Right ventricle myocardium superior (tissue), 1 donor: Measurements from ENCODE around the gene ARRDC3. TPM values are rescaled to one million over a fixed set of nuclear protein-coding genes. Genes with fewer than 3 reads are reported as not detected.
"Not testable (repeated sequence)": the region's sequence is repeated elsewhere in the genome, so short reads cannot be mapped to it uniquely, and the experiment has no call there.

Source experiments
- ATAC-seq: fragments of 200-7000 bp; cut with Tn5 transposase; one replicate; pipeline ENCODE4 v1.9.1; 2020; ENCODE audit warnings: mild to moderate bottlenecking; ENCODE audit not compliant: poor library complexity
- DNase-seq: peaks from one replicate; pipeline ENCODE4 v3.0.0-alpha.2; 2020
- intact Hi-C: fragments of 100-400 bp; cut with DNase I; formaldehyde crosslinking; loops from one replicate; pipeline ENCODE4 v1.11.2; 2022
- total RNA-seq: library from RNA; stranded (reverse); fragmentation: NEBNext Ultra II Directional; extraction: Animal tissue kit (Norgen Biotek cat#: 25700); gene quantifications from one replicate; pipeline ENCODE4 v1.2.1, GENCODE V29; 2021
- donor health status: DM: no; HTN: yes; CAD: no; lungs with severe emphysema.

ARRDC3 gene
- total RNA-seq, 1 donor from 2014 or later, result 17.3 TPM

GRCh38 chr5:91367344-91367743 lies 15.8 kb downstream of the ARRDC3 start:
- ATAC-seq, result no peak
- intact Hi-C loops, result no loop called here

GRCh38 chr5:91366551-91366950 lies 16.6 kb downstream of the ARRDC3 start:
- DNase-seq, result no peak
- intact Hi-C loops, result no loop called here
- ATAC-seq, result no peak

More at GRCh38 chr5:91367344-91367743, 15.8 kb downstream of the ARRDC3 start:
- no peak for DNase-seq

GRCh38 chr5:91365498-91365897 lies 17.6 kb downstream of the ARRDC3 start:
- intact Hi-C loops, result no loop called here
- ATAC-seq, result no peak

GRCh38 chr5:91362935-91363334 lies 20.2 kb downstream of the ARRDC3 start:
- intact Hi-C loops, result no loop called here
- no peak for ATAC-seq
- no peak for DNase-seq

More at GRCh38 chr5:91365498-91365897, 17.6 kb downstream of the ARRDC3 start:
- no peak for DNase-seq

GRCh38 chr5:91361790-91362189 lies 21.3 kb downstream of the ARRDC3 start:
- no peak for ATAC-seq
- intact Hi-C loops, result no loop called here
- DNase-seq, result no peak

- DNase-seq (no peak), ATAC-seq (no peak)
- intact Hi-C loops, result no loop called here
Observed at GRCh38 chr5:91361055-91361701, 21.9 kb downstream of the ARRDC3 start.

- intact Hi-C loops, result no loop called here
- ATAC-seq (no peak), DNase-seq (no peak)
Observed at GRCh38 chr5:91359962-91360609, 23.0 kb downstream of the ARRDC3 start.

- intact Hi-C loops, result no loop called here
- ATAC-seq (no peak), DNase-seq (no peak)
Observed at GRCh38 chr5:91357806-91358205, 25.3 kb downstream of the ARRDC3 start.

GRCh38 chr5:91357012-91357634 lies 26.0 kb downstream of the ARRDC3 start:
- DNase-seq (no peak), ATAC-seq (peak; percentile 22)
- intact Hi-C loops, result no loop called here

- ATAC-seq, result peak; percentile 20
- DNase-seq, intact Hi-C loops: not testable (repeated sequence)
Observed at GRCh38 chr5:91354867-91355266, 28.2 kb downstream of the ARRDC3 start.

- ATAC-seq, result no peak
- intact Hi-C loops, result no loop called here
- no peak for DNase-seq
Observed at GRCh38 chr5:91352831-91353695, 30.1 kb downstream of the ARRDC3 start.

- intact Hi-C loops, result no loop called here
- ATAC-seq, result no peak
Observed at GRCh38 chr5:91345461-91345860, 37.7 kb downstream of the ARRDC3 start.

GRCh38 chr5:91344661-91345200 lies 38.4 kb downstream of the ARRDC3 start:
- ATAC-seq, intact Hi-C loops, DNase-seq: not testable (repeated sequence)

More at GRCh38 chr5:91345461-91345860, 37.7 kb downstream of the ARRDC3 start:
- no peak for DNase-seq

GRCh38 chr5:91343916-91344315 lies 39.2 kb downstream of the ARRDC3 start:
- DNase-seq (no peak), ATAC-seq (no peak)
- intact Hi-C loops, result no loop called here

GRCh38 chr5:91342931-91343330 lies 40.2 kb downstream of the ARRDC3 start:
- ATAC-seq, intact Hi-C loops, DNase-seq: not testable (repeated sequence)

GRCh38 chr5:91341154-91341553 lies 42.0 kb downstream of the ARRDC3 start:
- no peak for DNase-seq
- no peak for ATAC-seq

GRCh38 chr5:91340532-91340931 lies 42.6 kb downstream of the ARRDC3 start:
- intact Hi-C loops, result no loop called here
- no peak for DNase-seq
- no peak for ATAC-seq

More at GRCh38 chr5:91341154-91341553, 42.0 kb downstream of the ARRDC3 start:
- intact Hi-C loops, result no loop called here

- intact Hi-C loops, result no loop called here
- ATAC-seq (no peak), DNase-seq (no peak)
Observed at GRCh38 chr5:91339063-91339705, 43.9 kb downstream of the ARRDC3 start.
